B cell (primary cell): Measurements from ENCODE around the gene PSME3. TPM values are rescaled to one million over a fixed set of nuclear protein-coding genes. Genes with fewer than 3 reads are reported as not detected.

Experiments used
- ATAC-seq: fragments of 200-7000 bp; cut with Tn5 transposase; one replicate; pipeline ENCODE4 v1.10.0; 2021; ENCODE audit warnings: low read depth, mild to moderate bottlenecking, moderate number of reproducible peaks, moderate library complexity
- CTCF ChIA-PET: fragments of 350-600 bp; sonication (Branson Sonifier 250); formaldehyde crosslinking; loops from one replicate; lab custom pipeline; 2021; ENCODE audit warnings: antibody characterized with exemption, inconsistent platforms; lab: Charles Lee
- POLR2A ChIA-PET: fragments of 350-600 bp; sonication (Branson Sonifier 250); formaldehyde crosslinking; loops from one replicate; lab custom pipeline; 2021; ENCODE audit warnings: antibody characterized with exemption; lab: Charles Lee
- DNase-seq: peaks from one replicate; pipeline ENCODE4 v3.0.0; 2013
- H2AFZ ChIP-seq: 2 replicates; pipeline ENCODE4 v1.6.1; 2012; ENCODE audit warnings: mild to moderate bottlenecking, low read depth, low read length; ENCODE audit not compliant: insufficient read depth, poor library complexity, severe bottlenecking
- H3K27ac ChIP-seq, 2 donors: 1 replicate in 1 of 2; 2 replicates in 1 of 2; pipeline ENCODE4 v1.5.1; 2012 to 2013; ENCODE audit warnings: low read length in 2 of 2, mild to moderate bottlenecking in 2 of 2, moderate library complexity in 1 of 2
- H3K27me3 ChIP-seq, 4 experiments: fragments of 200-600 bp in 1 of 4; sonication (generic) in 1 of 4; replicated peaks in 1 of 4; 1 replicate in 2 of 4; 2 replicates in 2 of 4; pipeline versions ENCODE4 v1.6.1 to v1.7.0; 2013 to 2016; ENCODE audit warnings: low read length in 3 of 4, mild to moderate bottlenecking in 2 of 4, mixed read lengths in 1 of 4, moderate library complexity in 1 of 4; ENCODE audit not compliant: insufficient read depth in 4 of 4, control insufficient read depth in 3 of 4; ENCODE audit errors: control extremely low read depth in 1 of 4
- H3K36me3 ChIP-seq, 2 experiments: replicated peaks in 1 of 2; 1 replicate in 1 of 2; 2 replicates in 1 of 2; pipeline versions ENCODE4 v1.6.1 to v1.7.1; 2013; ENCODE audit warnings: low read length in 1 of 2; ENCODE audit not compliant: insufficient read depth in 2 of 2, control insufficient read depth in 1 of 2; ENCODE audit errors: control extremely low read depth in 1 of 2, extremely low read depth in 1 of 2
- H3K4me1 ChIP-seq, 2 donors: fragments of 200-600 bp in 1 of 2; sonication (generic) in 1 of 2; 1 replicate in 1 of 2; 2 replicates in 1 of 2; pipeline versions ENCODE4 v1.5.1 to v1.6.1; 2013 to 2017; ENCODE audit warnings: low read length in 2 of 2; ENCODE audit not compliant: control insufficient read depth in 2 of 2, insufficient read depth in 2 of 2
- H3K4me2 ChIP-seq: replicated peaks from 2 replicates; pipeline ENCODE3; 2012; ENCODE audit warnings: mild to moderate bottlenecking, low read depth, low read length; ENCODE audit not compliant: poor library complexity, severe bottlenecking
- H3K4me3 ChIP-seq, 5 experiments: fragments of 200-600 bp in 1 of 5; sonication (generic) in 1 of 5; 1 replicate in 3 of 5; 2 replicates in 2 of 5; pipeline versions ENCODE4 v1.5.1 to v1.7.0; 2011 to 2016; ENCODE audit warnings: low read length in 4 of 5, mild to moderate bottlenecking in 4 of 5, low read depth in 2 of 5, control low read depth in 1 of 5, moderate library complexity in 1 of 5; ENCODE audit not compliant: insufficient read depth in 1 of 5; ENCODE audit errors: control extremely low read depth in 1 of 5, extremely low read depth in 1 of 5
- H3K79me2 ChIP-seq: fragments of 200-600 bp; sonication (generic); one replicate; pipeline ENCODE4 v1.6.0; 2016; ENCODE audit warnings: low read length; ENCODE audit not compliant: control insufficient read depth, insufficient read depth
- H3K9ac ChIP-seq: fragments of 200-600 bp; sonication (generic); 2 replicates; pipeline ENCODE4 v1.6.1; 2017; ENCODE audit warnings: mild to moderate bottlenecking, low read length, moderate library complexity
- H3K9me3 ChIP-seq, 3 donors: one replicate each; pipeline versions ENCODE4 v1.6.1 to v1.7.1; 2013; ENCODE audit warnings: low read length in 2 of 3; ENCODE audit not compliant: control insufficient read depth in 2 of 3, insufficient read depth in 1 of 3; ENCODE audit errors: control extremely low read depth in 1 of 3
- H4K20me1 ChIP-seq: 2 replicates; pipeline ENCODE4 v1.6.0; 2012; ENCODE audit warnings: mild to moderate bottlenecking, low read length; ENCODE audit not compliant: insufficient read depth, control insufficient read depth, poor library complexity, severe bottlenecking
- H3K27ac Mint-ChIP-seq: one replicate; pipeline ENCODE4 v1.8.0; 2021; ENCODE audit warnings: mixed read lengths
- H3K27me3 Mint-ChIP-seq: one replicate; pipeline ENCODE4 v1.8.0; 2021; ENCODE audit warnings: mixed read lengths
- H3K4me1 Mint-ChIP-seq: one replicate; pipeline ENCODE4 v1.8.0; 2021; ENCODE audit warnings: mixed read lengths
- H3K4me3 Mint-ChIP-seq: one replicate; pipeline ENCODE4 v1.8.0; 2021; ENCODE audit warnings: mixed read lengths
- H3K9me3 Mint-ChIP-seq: one replicate; pipeline ENCODE4 v1.8.0; 2022; ENCODE audit warnings: mixed read lengths; ENCODE audit not compliant: insufficient read depth
- EZH2 ChIP-seq: IDR thresholded peaks from 2 replicates; pipeline ENCODE4 v1.6.1; 2012; ENCODE audit warnings: borderline replicate concordance, low read depth, mild to moderate bottlenecking, moderate library complexity, low read length; ENCODE audit not compliant: insufficient read depth, poor library complexity, severe bottlenecking
- WGBS: methylation state at CpG from one replicate; pipeline ENCODE4 v1.1.5; 2013; ENCODE audit warnings: missing lambda C conversion rate; ENCODE audit not compliant: insufficient coverage; 5-methylcytosine and 5-hydroxymethylcytosine counted together
- intact Hi-C: fragments of 100-400 bp; cut with micrococcal nuclease; formaldehyde crosslinking; loops from one replicate; pipeline ENCODE4 v1.10.0; 2022
- polyA plus RNA-seq: library from polyadenylated mRNA; depleted of rRNA; stranded (reverse); fragments of >200 nt; gene quantifications from 2 replicates; pipeline ENCODE4 v1.2.3, GENCODE V29; 2012
- total RNA-seq, 2 donors: library from RNA; stranded (reverse); fragments of 120-200 nt in 1 of 2; gene quantifications; 1 replicate in 1 of 2; 2 replicates in 1 of 2; pipeline versions ENCODE4 v1.2.3 to v1.2.4, GENCODE V29; 2013 to 2022
- TF ChIP-seq, protein P1 (sequence below): fragments of 200-600 bp; IDR thresholded peaks from one replicate; pipeline ENCODE4 v1.8.0; 2022; ENCODE audit warnings: antibody characterized with exemption, mild to moderate bottlenecking

The PSME3 gene
- total and polyA plus RNA-seq, 2 donors (not counting 1 experiment from before 2014, with no cell fraction given), result 43.4 to 76.2 TPM

GRCh38 chr17:42844761-42845555 is 11.8 kb downstream of the PSME3 start:
- no peaks in the 10 kb centered on the region for H3K4me1 ChIP-seq
- no peak for DNase-seq
- intact Hi-C loops, result loop anchor here (10.0 kb wide), 1 partner anchor 90 kb away; no protein-coding TSS in a partner anchor
- over 99% methylated on average over 19 of the region's 24 CpGs for WGBS
- no peaks in the 10 kb centered on the region for H3K79me2 ChIP-seq
- H3K27me3 ChIP-seq, result no peaks in the 10 kb centered on the region
- H2AFZ ChIP-seq, result no peak overlapping the region
- no peaks in the 10 kb centered on the region for H3K9me3 Mint-ChIP-seq
- no peaks in the 10 kb centered on the region for H4K20me1 ChIP-seq
- CTCF ChIA-PET, result interaction anchor here (0.5 to 3.7 kb wide), 4 partner anchors 103 to 351 kb away, joined by 3 to 30 read pairs (median 3); partner anchors contain the start of gene RPL27
- no peak for ATAC-seq
- H3K36me3 ChIP-seq, result peaks cover 2 to 54% of the 10 kb centered on the region in 2 experiments
- TF ChIP-seq EZH2, result no peak
- TF ChIP-seq, protein P1, sequence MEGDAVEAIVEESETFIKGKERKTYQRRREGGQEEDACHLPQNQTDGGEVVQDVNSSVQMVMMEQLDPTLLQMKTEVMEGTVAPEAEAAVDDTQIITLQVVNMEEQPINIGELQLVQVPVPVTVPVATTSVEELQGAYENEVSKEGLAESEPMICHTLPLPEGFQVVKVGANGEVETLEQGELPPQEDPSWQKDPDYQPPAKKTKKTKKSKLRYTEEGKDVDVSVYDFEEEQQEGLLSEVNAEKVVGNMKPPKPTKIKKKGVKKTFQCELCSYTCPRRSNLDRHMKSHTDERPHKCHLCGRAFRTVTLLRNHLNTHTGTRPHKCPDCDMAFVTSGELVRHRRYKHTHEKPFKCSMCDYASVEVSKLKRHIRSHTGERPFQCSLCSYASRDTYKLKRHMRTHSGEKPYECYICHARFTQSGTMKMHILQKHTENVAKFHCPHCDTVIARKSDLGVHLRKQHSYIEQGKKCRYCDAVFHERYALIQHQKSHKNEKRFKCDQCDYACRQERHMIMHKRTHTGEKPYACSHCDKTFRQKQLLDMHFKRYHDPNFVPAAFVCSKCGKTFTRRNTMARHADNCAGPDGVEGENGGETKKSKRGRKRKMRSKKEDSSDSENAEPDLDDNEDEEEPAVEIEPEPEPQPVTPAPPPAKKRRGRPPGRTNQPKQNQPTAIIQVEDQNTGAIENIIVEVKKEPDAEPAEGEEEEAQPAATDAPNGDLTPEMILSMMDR, result no peak
- no peak overlapping the region for H3K4me3 ChIP-seq
- no peak overlapping the region for H3K9ac ChIP-seq
- POLR2A ChIA-PET, result interaction anchor here (0.6 to 1.3 kb wide), 3 partner anchors 11 to 638 kb away, joined by 3 to 4 read pairs (median 4); no protein-coding TSS in a partner anchor
- H3K27me3 Mint-ChIP-seq, result no peaks in the 10 kb centered on the region
- no peak overlapping the region for H3K27ac ChIP-seq
- no peak overlapping the region for H3K27ac Mint-ChIP-seq
- no peak overlapping the region for H3K4me2 ChIP-seq
- H3K4me1 Mint-ChIP-seq, result no peaks in the 10 kb centered on the region
- no peaks in the 10 kb centered on the region for H3K9me3 ChIP-seq
- H3K4me3 Mint-ChIP-seq, result no peak overlapping the region

GRCh38 chr17:42845556-42845917 is 12.3 kb downstream of the PSME3 start:
- Histone ChIP-seq H3K4me2 (no peak overlapping the region), H3K36me3 (peaks cover 2 to 48% of the 10 kb centered on the region in 2 experiments), H3K4me3 (no peak overlapping the region), H3K4me1 (no peaks in the 10 kb centered on the region), H3K79me2 (no peaks in the 10 kb centered on the region), H3K27me3 (no peaks in the 10 kb centered on the region), H4K20me1 (no peaks in the 10 kb centered on the region), H3K9ac (no peak overlapping the region), H2AFZ (no peak overlapping the region), H3K27ac (no peak overlapping the region), H3K9me3 (no peaks in the 10 kb centered on the region)
- no peak for DNase-seq
- ChIA-PET CTCF (interaction anchor here (0.5 to 3.7 kb wide), 4 partner anchors 103 to 352 kb away, joined by 3 to 30 read pairs (median 3); partner anchors contain the start of gene RPL27), POLR2A (interaction anchor here (0.7 to 1.3 kb wide), 3 partner anchors 11 to 152 kb away, joined by 3 to 5 read pairs (median 4); no protein-coding TSS in a partner anchor)
- TF ChIP-seq, protein P1, result no peak
- no peak for TF ChIP-seq EZH2
- H3K9me3 Mint-ChIP-seq, result no peaks in the 10 kb centered on the region
- no peak for ATAC-seq
- no peak overlapping the region for H3K4me3 Mint-ChIP-seq
- WGBS, result 83% methylated on average over 8 of the region's 12 CpGs
- no peaks in the 10 kb centered on the region for H3K4me1 Mint-ChIP-seq
- intact Hi-C loops, result loop anchor here (10.0 kb wide), 1 partner anchor 89 kb away; no protein-coding TSS in a partner anchor
- H3K27me3 Mint-ChIP-seq, result no peaks in the 10 kb centered on the region
- H3K27ac Mint-ChIP-seq, result no peak overlapping the region
